ENCODE measurements around the gene ABCC5.

- TF ChIP-seq, protein P1, sequence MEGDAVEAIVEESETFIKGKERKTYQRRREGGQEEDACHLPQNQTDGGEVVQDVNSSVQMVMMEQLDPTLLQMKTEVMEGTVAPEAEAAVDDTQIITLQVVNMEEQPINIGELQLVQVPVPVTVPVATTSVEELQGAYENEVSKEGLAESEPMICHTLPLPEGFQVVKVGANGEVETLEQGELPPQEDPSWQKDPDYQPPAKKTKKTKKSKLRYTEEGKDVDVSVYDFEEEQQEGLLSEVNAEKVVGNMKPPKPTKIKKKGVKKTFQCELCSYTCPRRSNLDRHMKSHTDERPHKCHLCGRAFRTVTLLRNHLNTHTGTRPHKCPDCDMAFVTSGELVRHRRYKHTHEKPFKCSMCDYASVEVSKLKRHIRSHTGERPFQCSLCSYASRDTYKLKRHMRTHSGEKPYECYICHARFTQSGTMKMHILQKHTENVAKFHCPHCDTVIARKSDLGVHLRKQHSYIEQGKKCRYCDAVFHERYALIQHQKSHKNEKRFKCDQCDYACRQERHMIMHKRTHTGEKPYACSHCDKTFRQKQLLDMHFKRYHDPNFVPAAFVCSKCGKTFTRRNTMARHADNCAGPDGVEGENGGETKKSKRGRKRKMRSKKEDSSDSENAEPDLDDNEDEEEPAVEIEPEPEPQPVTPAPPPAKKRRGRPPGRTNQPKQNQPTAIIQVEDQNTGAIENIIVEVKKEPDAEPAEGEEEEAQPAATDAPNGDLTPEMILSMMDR (IDR thresholded peaks at IDR 0.05; ENCODE audit: low read depth, low read length, poor library complexity, severe bottlenecking): no peak
- TF ChIP-seq EZH2phosphoT487 (IDR thresholded peaks at IDR 0.05; ENCODE audit: borderline replicate concordance, low read length): no peak
These were observed 50.0 kb downstream of the ABCC5 start for GRCh38 chr3:183967693-183968092.
